Fibroblast of the aortic adventitia (primary cell): Measurements from ENCODE around the gene SEMA4D. TPM values are rescaled to one million over a fixed set of nuclear protein-coding genes. Genes with fewer than 3 reads are reported as not detected.
"Not testable (repeated sequence)": the region's sequence is repeated elsewhere in the genome, so short reads cannot be mapped to it uniquely, and the experiment has no call there.

Source experiments
- DNase-seq: peaks from one replicate; pipeline ENCODE4 v3.0.0-alpha.2; 2010; ENCODE audit warnings: low read depth
- H3K4me3 ChIP-seq: 2 replicates; pipeline ENCODE4 v1.5.1; 2011; ENCODE audit warnings: low read depth, mild to moderate bottlenecking, control low read depth, low read length, moderate library complexity
- CTCF ChIP-seq: IDR thresholded peaks from 2 replicates; pipeline ENCODE4 v1.5.1; 2011; ENCODE audit warnings: mild to moderate bottlenecking, low read length, control low read depth, inconsistent platforms; ENCODE audit not compliant: insufficient read depth
- total RNA-seq: library from RNA; depleted of rRNA; stranded (reverse); fragments of >200 nt; gene quantifications from 2 replicates; pipeline ENCODE4 v1.2.3, GENCODE V29; 2012; ENCODE audit warnings: low replicate concordance

The SEMA4D gene
- total RNA-seq, 1 donor, result 0.36 TPM

GRCh38 chr9:89372979-89373378 is 124.9 kb downstream of the SEMA4D start:
- no peak overlapping the region for H3K4me3 ChIP-seq
- TF ChIP-seq CTCF, result no peak
- no peak for DNase-seq

GRCh38 chr9:89372230-89372816 is 125.6 kb downstream of the SEMA4D start:
- no peak overlapping the region for H3K4me3 ChIP-seq
- TF ChIP-seq CTCF, result no peak
- DNase-seq, result no peak

GRCh38 chr9:89371791-89372190 is 126.1 kb downstream of the SEMA4D start:
- not testable (repeated sequence) for H3K4me3 ChIP-seq, DNase-seq

- no peak for TF ChIP-seq CTCF
- DNase-seq, result no peak
- no peak overlapping the region for H3K4me3 ChIP-seq
Measured at GRCh38 chr9:89370593-89370992, 127.3 kb downstream of the SEMA4D start.

GRCh38 chr9:89368978-89369377 is 128.9 kb downstream of the SEMA4D start:
- H3K4me3 ChIP-seq, result no peak overlapping the region
- TF ChIP-seq CTCF, result no peak
- DNase-seq, result no peak

GRCh38 chr9:89368550-89368949 is 129.4 kb downstream of the SEMA4D start:
- no peak for TF ChIP-seq CTCF
- DNase-seq, result no peak
- no peak overlapping the region for H3K4me3 ChIP-seq

GRCh38 chr9:89367726-89368437 is 130.0 kb downstream of the SEMA4D start:
- TF ChIP-seq CTCF, result no peak
- DNase-seq, result no peak
- no peak overlapping the region for H3K4me3 ChIP-seq
